ENCODE results near the gene SPDYE2. TPM values are rescaled to one million over a fixed set of nuclear protein-coding genes. Genes with fewer than 3 reads are reported as not detected.
A peak's percentile ranks its signal among the peaks of the same experiment; 100 is the strongest.
"Not testable (repeated sequence)": the region's sequence is repeated elsewhere in the genome, so short reads cannot be mapped to it uniquely, and the experiment has no call there.

Gene SPDYE2
- total RNA-seq, 1 donor from 2014 or later = not detected

DNA sequence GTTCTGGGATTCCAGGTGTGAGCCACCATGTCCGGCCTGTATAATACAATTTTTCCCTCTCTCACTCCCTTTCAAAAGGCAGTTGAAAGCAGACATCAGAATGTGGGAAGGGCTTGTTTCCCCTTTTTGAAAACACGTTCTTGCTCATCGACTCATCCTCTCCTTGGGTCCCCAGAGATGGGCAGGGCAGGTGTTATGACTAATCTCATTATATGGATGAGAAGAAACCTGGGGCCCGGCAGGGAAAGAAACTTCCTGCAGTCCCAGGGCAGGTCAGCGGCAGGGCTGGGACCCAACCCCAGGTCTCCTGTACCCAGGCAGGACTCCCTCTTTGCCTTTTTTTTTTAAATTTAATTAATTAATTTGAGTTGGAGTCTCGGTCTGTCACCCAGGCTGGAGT lies 4.7 kb upstream of the SPDYE2 start:
- H3K9me3 Mint-ChIP-seq (ENCODE audit: low read depth); H3K27ac Mint-ChIP-seq; H3K27me3 Mint-ChIP-seq; DNase-seq (ENCODE audit: low spot score, unreplicated experiment); H3K4me1 Mint-ChIP-seq (ENCODE audit: low read depth); H3K36me3 Mint-ChIP-seq (ENCODE audit: insufficient read depth); H3K4me3 Mint-ChIP-seq (ENCODE audit: low read depth): not testable (repeated sequence)

DNA sequence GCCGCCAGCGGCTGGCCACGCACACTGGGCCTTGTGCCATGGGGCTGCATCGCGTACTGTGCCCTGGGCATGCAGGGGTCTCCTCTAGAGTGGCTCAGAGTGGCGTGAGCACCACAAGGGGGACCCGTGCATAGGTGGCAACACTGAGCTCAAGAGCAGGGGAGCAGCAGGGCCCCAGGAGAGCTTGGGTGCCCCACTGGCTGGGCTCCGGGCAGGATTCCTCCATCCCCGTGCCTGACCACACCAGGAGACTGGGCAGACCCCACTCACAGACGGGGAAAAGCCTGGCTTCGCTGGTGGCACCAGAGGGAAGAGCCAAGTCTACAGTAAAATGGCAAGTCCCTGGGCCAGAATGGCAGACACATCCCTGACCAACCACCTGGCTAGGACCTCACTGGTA lies 17.6 kb downstream of the SPDYE2 start:
- not testable (repeated sequence) for H3K9me3 Mint-ChIP-seq (ENCODE audit: low read depth)

DNA sequence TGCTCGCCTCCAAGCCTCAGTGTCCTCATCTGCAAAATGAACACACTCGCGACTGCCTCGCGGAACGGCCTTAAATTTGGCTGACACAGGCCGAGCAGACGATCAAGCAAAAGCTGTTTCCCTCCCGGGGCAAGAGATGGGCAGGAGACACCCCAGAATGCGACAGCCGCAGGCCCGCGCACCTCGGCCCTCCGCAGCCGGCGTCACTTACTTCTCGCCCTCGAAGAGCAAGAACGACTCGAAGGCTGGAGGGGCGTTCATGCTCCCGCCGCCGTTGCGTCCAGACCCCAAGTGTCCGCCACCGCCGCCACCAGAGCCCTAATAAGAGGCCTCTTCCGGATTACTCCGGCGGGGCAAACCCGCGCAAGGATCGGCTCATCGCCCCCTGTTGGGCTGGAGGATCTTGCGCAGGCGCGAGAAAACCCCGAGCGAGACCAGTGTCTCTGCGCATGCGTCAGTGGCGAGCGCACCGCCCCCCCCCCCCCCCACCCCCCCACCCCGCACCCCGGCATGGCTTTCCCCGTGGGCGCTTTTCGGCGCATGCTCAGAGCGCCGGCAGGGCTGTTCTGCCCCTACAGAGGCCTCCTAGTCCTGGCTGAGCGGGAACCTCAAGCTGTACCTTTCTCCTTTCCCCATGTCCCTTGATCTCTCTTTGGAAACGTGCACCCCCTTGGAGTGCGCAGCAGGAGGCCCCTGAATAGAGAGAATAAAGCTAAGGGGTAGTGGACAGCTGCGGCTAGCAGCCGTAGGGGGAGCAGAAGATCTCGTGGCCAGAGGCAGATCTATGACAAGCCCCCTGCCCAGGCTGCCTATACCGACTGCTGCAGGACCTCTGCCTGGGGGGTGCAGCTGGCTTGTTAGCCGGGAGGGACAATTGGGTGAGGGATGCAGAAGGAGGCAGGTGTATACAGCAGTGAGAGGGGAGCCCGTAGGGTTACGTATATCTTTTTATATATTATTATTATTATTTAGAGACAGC lies 21.5 kb downstream of the SPDYE2 start, which contains the start of gene POLR2J3:
TSS of gene POLR2J3 (minus strand) at position 323 of the 979 bp plus-strand sequence. CDS start at position 261, 62 bp downstream.
- peak within 1 kb of the TSS; percentile 68 for H3K4me3 Mint-ChIP-seq (ENCODE audit: low read depth)
- H3K36me3 Mint-ChIP-seq (ENCODE audit: insufficient read depth); H3K27me3 Mint-ChIP-seq; H3K9me3 Mint-ChIP-seq (ENCODE audit: low read depth); H3K27ac Mint-ChIP-seq; H3K4me1 Mint-ChIP-seq (ENCODE audit: low read depth): not testable (repeated sequence)
- TF ChIP-seq, protein P1, sequence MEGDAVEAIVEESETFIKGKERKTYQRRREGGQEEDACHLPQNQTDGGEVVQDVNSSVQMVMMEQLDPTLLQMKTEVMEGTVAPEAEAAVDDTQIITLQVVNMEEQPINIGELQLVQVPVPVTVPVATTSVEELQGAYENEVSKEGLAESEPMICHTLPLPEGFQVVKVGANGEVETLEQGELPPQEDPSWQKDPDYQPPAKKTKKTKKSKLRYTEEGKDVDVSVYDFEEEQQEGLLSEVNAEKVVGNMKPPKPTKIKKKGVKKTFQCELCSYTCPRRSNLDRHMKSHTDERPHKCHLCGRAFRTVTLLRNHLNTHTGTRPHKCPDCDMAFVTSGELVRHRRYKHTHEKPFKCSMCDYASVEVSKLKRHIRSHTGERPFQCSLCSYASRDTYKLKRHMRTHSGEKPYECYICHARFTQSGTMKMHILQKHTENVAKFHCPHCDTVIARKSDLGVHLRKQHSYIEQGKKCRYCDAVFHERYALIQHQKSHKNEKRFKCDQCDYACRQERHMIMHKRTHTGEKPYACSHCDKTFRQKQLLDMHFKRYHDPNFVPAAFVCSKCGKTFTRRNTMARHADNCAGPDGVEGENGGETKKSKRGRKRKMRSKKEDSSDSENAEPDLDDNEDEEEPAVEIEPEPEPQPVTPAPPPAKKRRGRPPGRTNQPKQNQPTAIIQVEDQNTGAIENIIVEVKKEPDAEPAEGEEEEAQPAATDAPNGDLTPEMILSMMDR (IDR thresholded peaks at IDR 0.05; ENCODE audit: unreplicated experiment) = peak; percentile 54
- peak; percentile 93 for DNase-seq (ENCODE audit: low spot score, unreplicated experiment)

More for the DNA sequence above, 17.6 kb downstream of the SPDYE2 start:
- not testable (repeated sequence) for H3K27ac Mint-ChIP-seq; H3K4me3 Mint-ChIP-seq (ENCODE audit: low read depth); H3K27me3 Mint-ChIP-seq; DNase-seq (ENCODE audit: low spot score, unreplicated experiment); H3K4me1 Mint-ChIP-seq (ENCODE audit: low read depth); H3K36me3 Mint-ChIP-seq (ENCODE audit: insufficient read depth)

DNA sequence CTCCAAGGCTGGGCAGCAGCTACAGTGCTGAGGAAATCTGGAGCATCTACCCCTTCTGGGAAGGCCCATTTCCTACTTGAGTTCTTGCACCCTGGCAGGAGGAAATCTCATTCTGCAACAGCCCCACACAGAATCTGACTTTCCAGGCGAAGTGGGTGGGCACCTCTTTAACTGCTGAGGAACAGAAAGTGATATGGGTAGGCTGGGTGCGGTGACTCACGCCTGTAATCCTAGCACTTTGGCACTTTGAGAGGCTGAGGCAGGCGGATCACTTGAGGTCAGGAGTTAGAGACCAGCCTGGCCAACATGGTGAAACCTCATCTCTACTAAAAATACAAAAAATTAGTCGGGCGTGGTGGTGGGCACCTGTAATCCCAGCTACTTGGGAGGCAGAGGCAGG lies 23.6 kb downstream of the SPDYE2 start:
- H3K27me3 Mint-ChIP-seq; DNase-seq (ENCODE audit: low spot score, unreplicated experiment); H3K36me3 Mint-ChIP-seq (ENCODE audit: insufficient read depth); H3K4me1 Mint-ChIP-seq (ENCODE audit: low read depth); H3K4me3 Mint-ChIP-seq (ENCODE audit: low read depth); H3K27ac Mint-ChIP-seq; H3K9me3 Mint-ChIP-seq (ENCODE audit: low read depth): not testable (repeated sequence)

DNA sequence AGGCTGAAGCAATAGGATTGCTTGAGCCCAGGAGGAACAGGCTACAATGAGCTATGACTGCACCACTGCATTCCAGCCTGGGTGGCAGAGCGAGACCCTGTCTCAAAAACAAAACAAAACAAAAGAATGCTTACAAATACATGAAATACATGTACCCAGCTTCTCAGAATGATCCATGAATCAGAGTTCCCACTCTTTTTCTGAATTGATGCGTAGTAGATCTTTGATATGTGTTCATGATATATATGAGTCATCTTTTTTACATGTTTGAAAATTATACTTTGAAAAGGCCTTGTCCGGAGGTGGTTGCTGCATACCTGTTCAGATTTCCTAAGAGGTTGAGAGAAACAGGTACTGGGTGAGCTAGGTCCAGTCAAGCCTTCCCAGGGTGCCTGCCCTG lies 25.3 kb downstream of the SPDYE2 start:
- H3K4me3 Mint-ChIP-seq (ENCODE audit: low read depth); H3K27ac Mint-ChIP-seq; H3K9me3 Mint-ChIP-seq (ENCODE audit: low read depth); DNase-seq (ENCODE audit: low spot score, unreplicated experiment); H3K27me3 Mint-ChIP-seq; H3K4me1 Mint-ChIP-seq (ENCODE audit: low read depth); H3K36me3 Mint-ChIP-seq (ENCODE audit: insufficient read depth): not testable (repeated sequence)

DNA sequence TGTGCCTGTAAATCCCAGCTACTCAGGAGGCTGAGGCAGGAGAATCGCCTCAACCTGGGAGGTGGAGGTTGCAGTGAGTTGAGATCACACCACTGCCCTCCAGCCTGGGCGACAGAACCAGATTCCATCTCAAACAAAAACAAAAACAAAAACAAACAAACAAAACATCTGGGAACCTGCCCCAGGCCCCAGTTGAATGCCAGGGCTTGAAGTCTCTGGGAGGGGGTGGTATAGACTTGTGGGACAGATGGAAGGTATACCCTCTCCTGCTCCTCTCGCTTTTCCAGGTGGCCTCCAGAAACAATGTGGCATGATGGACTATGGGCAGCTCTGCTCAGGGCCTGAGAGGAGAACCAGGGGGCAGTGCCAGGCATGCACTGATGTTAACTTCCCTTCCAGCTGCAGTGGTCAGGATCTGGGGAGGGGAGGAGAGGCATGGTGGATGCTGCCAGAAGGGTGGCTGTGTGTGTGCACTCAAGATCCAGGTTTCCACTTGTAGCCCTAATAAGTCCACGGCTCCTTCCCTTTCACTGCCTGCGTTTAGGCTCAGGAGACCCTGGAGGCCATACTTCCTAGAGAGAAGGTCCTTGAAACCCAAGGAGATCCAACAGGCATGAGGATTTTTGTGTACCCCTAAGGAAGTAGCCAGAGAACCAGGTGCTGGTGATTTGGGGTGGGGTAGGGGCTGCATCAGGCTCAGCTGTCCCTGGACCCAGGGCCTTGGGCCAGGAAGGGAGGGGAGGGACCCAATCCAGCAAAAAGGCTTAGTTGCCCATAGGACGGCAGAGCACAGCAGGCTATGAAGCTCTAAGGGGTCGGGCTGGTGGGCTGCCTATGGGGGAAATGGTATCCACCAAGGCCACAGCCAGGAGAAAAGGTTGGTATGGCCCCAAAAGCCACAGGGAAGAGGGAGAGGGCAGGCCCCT lies 26.6 kb downstream of the SPDYE2 start:
- H3K4me3 Mint-ChIP-seq (ENCODE audit: low read depth) = not testable (repeated sequence)

DNA sequence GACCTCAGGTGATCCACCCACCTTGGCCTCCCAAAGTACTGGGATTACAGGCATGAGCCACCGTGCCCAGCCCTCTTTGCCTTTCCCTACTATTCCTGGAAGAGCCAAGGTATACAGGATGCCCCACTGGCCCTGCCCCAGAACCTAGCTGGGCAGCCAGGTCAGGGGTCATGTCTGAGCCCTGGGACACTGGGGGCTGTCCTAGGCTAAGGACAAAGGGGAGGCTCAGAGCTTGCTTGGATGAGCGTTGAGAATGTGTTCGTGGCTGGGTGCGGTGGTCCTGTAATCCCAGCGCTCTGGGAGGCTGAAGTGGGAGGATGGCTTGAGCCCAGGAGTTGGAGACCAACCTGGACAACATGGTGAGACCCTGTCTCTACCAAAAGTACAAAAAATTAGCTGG lies 27.5 kb downstream of the SPDYE2 start:
- H3K4me3 Mint-ChIP-seq (ENCODE audit: low read depth); H3K27me3 Mint-ChIP-seq; DNase-seq (ENCODE audit: low spot score, unreplicated experiment); H3K9me3 Mint-ChIP-seq (ENCODE audit: low read depth); H3K27ac Mint-ChIP-seq; H3K4me1 Mint-ChIP-seq (ENCODE audit: low read depth); H3K36me3 Mint-ChIP-seq (ENCODE audit: insufficient read depth): not testable (repeated sequence)

More for the DNA sequence above, 26.6 kb downstream of the SPDYE2 start:
- H3K36me3 Mint-ChIP-seq (ENCODE audit: insufficient read depth); DNase-seq (ENCODE audit: low spot score, unreplicated experiment); H3K9me3 Mint-ChIP-seq (ENCODE audit: low read depth); H3K4me1 Mint-ChIP-seq (ENCODE audit: low read depth); H3K27me3 Mint-ChIP-seq; H3K27ac Mint-ChIP-seq: not testable (repeated sequence)

DNA sequence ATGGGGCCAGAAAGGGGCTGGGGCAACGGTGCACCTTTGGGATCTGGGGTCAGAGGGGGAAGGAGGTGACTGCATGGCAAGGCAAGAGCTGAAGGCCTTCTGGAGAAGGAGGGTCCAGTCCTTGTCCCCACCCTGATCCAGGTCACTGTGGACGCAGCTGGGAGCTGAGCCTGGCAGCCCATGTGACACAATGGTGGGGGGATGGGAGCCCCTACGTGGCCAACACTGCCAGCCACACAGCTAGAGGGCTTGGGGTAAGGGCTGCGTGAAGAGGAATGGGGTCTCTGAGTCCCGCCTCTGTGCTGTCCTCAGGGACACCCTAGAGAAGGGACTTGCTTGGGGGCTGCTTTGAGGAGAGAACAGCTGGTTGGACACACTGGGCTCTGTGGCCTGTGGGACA lies 30.7 kb downstream of the SPDYE2 start:
- H3K36me3 Mint-ChIP-seq (ENCODE audit: insufficient read depth); H3K4me1 Mint-ChIP-seq (ENCODE audit: low read depth); H3K27ac Mint-ChIP-seq; DNase-seq (ENCODE audit: low spot score, unreplicated experiment); H3K9me3 Mint-ChIP-seq (ENCODE audit: low read depth); H3K27me3 Mint-ChIP-seq; H3K4me3 Mint-ChIP-seq (ENCODE audit: low read depth): not testable (repeated sequence)

DNA sequence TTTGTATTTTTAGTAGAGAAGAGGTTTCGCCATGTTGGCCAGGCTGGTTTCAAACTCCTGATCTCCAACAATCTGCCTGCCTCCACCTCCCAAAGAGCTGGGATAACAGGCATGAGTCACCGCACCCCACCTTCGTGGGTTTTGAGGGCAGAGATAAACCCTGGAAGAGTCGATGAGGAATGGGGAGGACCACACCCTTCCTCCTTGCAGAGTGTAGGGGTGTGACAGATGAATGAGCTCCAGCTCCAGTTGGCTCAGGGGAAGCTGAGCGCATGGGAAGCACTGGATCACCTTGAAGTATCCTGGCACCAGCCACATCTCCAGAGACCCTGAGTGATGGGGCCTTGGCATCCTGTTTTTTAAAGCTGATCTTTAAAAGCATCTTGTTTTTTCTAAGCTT lies 32.5 kb downstream of the SPDYE2 start:
- not testable (repeated sequence) for H3K4me1 Mint-ChIP-seq (ENCODE audit: low read depth); H3K27me3 Mint-ChIP-seq; DNase-seq (ENCODE audit: low spot score, unreplicated experiment); H3K9me3 Mint-ChIP-seq (ENCODE audit: low read depth); H3K36me3 Mint-ChIP-seq (ENCODE audit: insufficient read depth); H3K4me3 Mint-ChIP-seq (ENCODE audit: low read depth); H3K27ac Mint-ChIP-seq

DNA sequence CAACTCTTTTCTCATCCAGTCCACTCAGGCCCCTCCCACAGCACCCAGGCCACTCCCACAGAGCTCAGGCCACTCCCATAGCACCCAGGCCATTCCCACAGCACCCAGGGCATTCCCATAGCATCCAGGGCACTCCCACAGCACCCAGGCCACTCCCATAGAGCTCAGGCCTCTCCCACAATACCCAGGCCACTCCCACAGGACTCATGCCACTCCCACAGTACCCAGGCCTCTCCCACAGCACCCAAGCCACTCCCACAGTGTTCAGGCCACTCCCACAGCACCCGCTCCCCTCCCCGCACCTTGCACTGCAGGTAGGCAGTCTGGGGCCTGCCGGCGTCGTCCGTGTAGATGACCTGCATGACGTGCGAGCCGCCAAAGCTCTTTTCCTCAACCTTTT lies 38.8 kb downstream of the SPDYE2 start:
- not testable (repeated sequence) for H3K27me3 Mint-ChIP-seq; H3K9me3 Mint-ChIP-seq (ENCODE audit: low read depth); H3K4me1 Mint-ChIP-seq (ENCODE audit: low read depth); H3K36me3 Mint-ChIP-seq (ENCODE audit: insufficient read depth); H3K4me3 Mint-ChIP-seq (ENCODE audit: low read depth); DNase-seq (ENCODE audit: low spot score, unreplicated experiment); H3K27ac Mint-ChIP-seq

DNA sequence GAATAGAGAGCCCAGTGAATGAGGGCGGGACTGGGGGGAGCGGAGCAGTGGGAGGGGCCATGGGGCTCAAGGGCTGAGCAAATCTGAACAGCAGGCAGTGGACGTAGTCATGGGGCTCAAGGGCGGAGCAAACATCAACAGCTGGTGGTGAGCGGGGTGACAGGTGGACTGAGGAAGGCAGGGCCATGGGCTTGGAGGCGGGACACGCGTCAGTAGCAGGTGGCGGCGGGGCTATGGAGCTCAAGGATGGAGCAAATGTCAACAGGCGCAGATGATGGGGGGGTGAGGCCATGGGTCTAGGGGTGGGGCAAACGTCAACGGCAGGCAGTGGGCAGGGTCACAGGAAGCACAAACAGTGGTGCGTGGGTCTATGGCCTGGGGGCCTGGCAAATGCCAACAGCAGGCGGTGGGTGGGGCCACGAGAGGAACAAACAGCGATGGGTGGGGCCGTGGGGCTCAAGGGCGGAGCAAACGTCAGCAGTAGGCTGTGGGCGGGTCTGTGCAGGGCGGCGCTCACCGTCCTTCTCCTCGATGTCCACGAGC lies 41.5 kb downstream of the SPDYE2 start:
- H3K4me3 Mint-ChIP-seq (ENCODE audit: low read depth); H3K36me3 Mint-ChIP-seq (ENCODE audit: insufficient read depth); H3K4me1 Mint-ChIP-seq (ENCODE audit: low read depth); H3K27ac Mint-ChIP-seq; H3K9me3 Mint-ChIP-seq (ENCODE audit: low read depth); H3K27me3 Mint-ChIP-seq: not testable (repeated sequence)
- peak; percentile 41 for DNase-seq (ENCODE audit: low spot score, unreplicated experiment)
